IMR-90 (cell line): ENCODE results near the gene TNS3. TPM values are rescaled to one million over a fixed set of nuclear protein-coding genes. Genes with fewer than 3 reads are reported as not detected.

Source experiments
- ATAC-seq: fragments of 200-7000 bp; cut with Tn5 transposase; 2 replicates; pipeline ENCODE4 v1.9.1; 2020; ENCODE audit warnings: low read depth, mild to moderate bottlenecking, moderate library complexity
- BruUV-seq: library from RNA; stranded (reverse); fragments of 400-500 nt; replicated peaks from 2 replicates; lab custom pipeline; 2021; lab: Mats Ljungman, UMichigan
- CTCF ChIA-PET: fragments of 300-600 bp; formaldehyde crosslinking; extraction: SDS; loops from one replicate; lab custom pipeline; 2021; ENCODE audit warnings: antibody characterized with exemption; lab: Yijun Ruan, JAX
- POLR2A ChIA-PET: fragments of 300-600 bp; sonication (Branson Sonifier 250); formaldehyde crosslinking; loops from one replicate; lab custom pipeline; 2022; ENCODE audit warnings: antibody characterized with exemption; ENCODE audit not compliant: unreplicated experiment; lab: Charles Lee
- DNase-seq: peaks from one replicate; pipeline ENCODE4 v3.0.0; 2013
- H2AFZ ChIP-seq: replicated peaks from 2 replicates; pipeline ENCODE3; 2013; ENCODE audit warnings: low read length, mild to moderate bottlenecking; ENCODE audit not compliant: poor library complexity
- H2AK5ac ChIP-seq: 2 replicates; pipeline ENCODE4 v1.6.1; 2013; ENCODE audit warnings: low read depth, low read length, inconsistent platforms
- H2AK9ac ChIP-seq: replicated peaks from 2 replicates; pipeline ENCODE3; 2013; ENCODE audit warnings: mild to moderate bottlenecking, low read depth, low read length, moderate library complexity; ENCODE audit not compliant: poor library complexity
- H2BK120ac ChIP-seq: 2 replicates; pipeline ENCODE4 v1.6.1; 2013; ENCODE audit warnings: low read depth, low read length, inconsistent platforms
- H2BK15ac ChIP-seq: 3 replicates; pipeline ENCODE4 v1.6.1; 2013; ENCODE audit warnings: low read depth, low read length, inconsistent platforms
- H2BK20ac ChIP-seq: 2 replicates; pipeline ENCODE4 v1.6.1; 2013; ENCODE audit warnings: low read depth, mild to moderate bottlenecking, inconsistent platforms, low read length, moderate library complexity
- H2BK5ac ChIP-seq: 2 replicates; pipeline ENCODE4 v1.6.1; 2013; ENCODE audit warnings: mild to moderate bottlenecking, low read depth, low read length, inconsistent platforms; ENCODE audit not compliant: poor library complexity, severe bottlenecking
- H3K14ac ChIP-seq: replicated peaks from 2 replicates; pipeline ENCODE4 v1.6.1; 2013; ENCODE audit warnings: low read depth, low read length, inconsistent platforms
- H3K18ac ChIP-seq: 2 replicates; pipeline ENCODE4 v1.6.1; 2013; ENCODE audit warnings: low read depth, low read length, control low read depth
- H3K23ac ChIP-seq: 2 replicates; pipeline ENCODE4 v1.6.1; 2013; ENCODE audit warnings: low read depth, low read length, inconsistent platforms
- H3K27ac ChIP-seq: 2 replicates; pipeline ENCODE4 v1.5.1; 2013; ENCODE audit warnings: mild to moderate bottlenecking, control low read depth, low read length; ENCODE audit not compliant: insufficient read depth
- H3K27me3 ChIP-seq: 2 replicates; pipeline ENCODE4 v1.6.1; 2013; ENCODE audit warnings: low read length; ENCODE audit not compliant: control insufficient read depth, insufficient read depth
- H3K36me3 ChIP-seq: 2 replicates; pipeline ENCODE4 v1.6.1; 2013; ENCODE audit warnings: low read length, mixed read lengths; ENCODE audit not compliant: control insufficient read depth, insufficient read depth
- H3K4ac ChIP-seq: 2 replicates; pipeline ENCODE4 v1.6.1; 2013; ENCODE audit warnings: low read depth, low read length, inconsistent platforms
- H3K4me1 ChIP-seq: 2 replicates; pipeline ENCODE4 v1.6.1; 2013; ENCODE audit warnings: low read length, mixed read lengths; ENCODE audit not compliant: control insufficient read depth, insufficient read depth
- H3K4me2 ChIP-seq: 2 replicates; pipeline ENCODE4 v1.6.1; 2013; ENCODE audit warnings: low read depth, mild to moderate bottlenecking, control low read depth, low read length, moderate library complexity
- H3K4me3 ChIP-seq: 2 replicates; pipeline ENCODE4 v1.5.1; 2013; ENCODE audit warnings: low read depth, mild to moderate bottlenecking, control low read depth, low read length, moderate library complexity; ENCODE audit not compliant: insufficient read depth
- H3K56ac ChIP-seq: 2 replicates; pipeline ENCODE4 v1.6.1; 2013; ENCODE audit warnings: low read length, inconsistent platforms; ENCODE audit not compliant: insufficient read depth; ENCODE audit errors: extremely low read depth
- H3K79me1 ChIP-seq, 2 experiments: 2 replicates each; pipeline ENCODE4 v1.6.1; 2013; ENCODE audit warnings: low read length in 2 of 2, inconsistent platforms in 1 of 2, low read depth in 1 of 2
- H3K9ac ChIP-seq: 2 replicates; pipeline ENCODE4 v1.6.1; 2013; ENCODE audit warnings: low read depth, low read length, control low read depth
- H3K9me1 ChIP-seq: 2 replicates; pipeline ENCODE4 v1.6.1; 2013; ENCODE audit warnings: low read length, inconsistent platforms; ENCODE audit not compliant: insufficient read depth
- H3K9me3 ChIP-seq: 2 replicates; pipeline ENCODE4 v1.6.1; 2013; ENCODE audit warnings: low read length; ENCODE audit not compliant: control insufficient read depth, insufficient read depth
- H4K20me1 ChIP-seq: 2 replicates; pipeline ENCODE4 v1.6.1; 2013; ENCODE audit warnings: low read length, inconsistent platforms; ENCODE audit not compliant: insufficient read depth
- H4K5ac ChIP-seq: 2 replicates; pipeline ENCODE4 v1.6.1; 2013; ENCODE audit warnings: mild to moderate bottlenecking, low read depth, low read length, control low read depth
- H4K8ac ChIP-seq, 2 experiments: 2 replicates each; pipeline ENCODE4 v1.6.1; 2013; ENCODE audit warnings: low read depth in 2 of 2, low read length in 2 of 2, control low read depth in 1 of 2, inconsistent platforms in 1 of 2
- H4K91ac ChIP-seq: 2 replicates; pipeline ENCODE4 v1.6.1; 2013; ENCODE audit warnings: low read depth, low read length, inconsistent platforms; ENCODE audit not compliant: insufficient read depth
- BHLHE40 ChIP-seq: fragments of 150-350 bp; IDR thresholded peaks from 2 replicates; pipeline ENCODE4 v1.6.1; 2016; ENCODE audit warnings: mild to moderate bottlenecking, low read depth, low read length
- MAZ ChIP-seq: IDR thresholded peaks from 2 replicates; pipeline ENCODE4 v1.6.1; 2012; ENCODE audit warnings: low read depth, mild to moderate bottlenecking, low read length, improper control_type of control experiment, moderate library complexity, borderline replicate concordance
- MXI1 ChIP-seq: IDR thresholded peaks from 2 replicates; pipeline ENCODE4 v1.6.1; 2012; ENCODE audit warnings: low read depth, mild to moderate bottlenecking, low read length, moderate library complexity, borderline replicate concordance
- NFE2L2 ChIP-seq: fragments of 150-350 bp; IDR thresholded peaks from 2 replicates; pipeline ENCODE4 v1.6.1; 2016; ENCODE audit warnings: low read depth, mild to moderate bottlenecking, low read length
- RFX5 ChIP-seq: IDR thresholded peaks from 2 replicates; pipeline ENCODE4 v1.8.0; 2012; ENCODE audit warnings: low read depth, mild to moderate bottlenecking, low read length, moderate library complexity
- WGBS, 2 experiments: methylation state at CpG; one replicate each; pipeline versions ENCODE4 v1.1.5 to v1.1.7; 2013; ENCODE audit warnings: missing lambda C conversion rate in 2 of 2; ENCODE audit not compliant: insufficient read length in 1 of 2; ENCODE audit errors: extremely low coverage in 2 of 2; 5-methylcytosine and 5-hydroxymethylcytosine counted together
- dilution Hi-C: fragments of 300-500 bp; cut with HindIII; formaldehyde crosslinking; loops from one replicate; pipeline ENCODE4 v1.14.3; 2018; ENCODE audit warnings: low sequenced_read_pairs; ENCODE audit not compliant: unreplicated experiment
- in situ Hi-C: fragments of 300-500 bp; cut with MboI; formaldehyde crosslinking; loops from 3 replicates; pipeline ENCODE4 v1.14.3; 2019; ENCODE audit warnings: low sequenced_read_pairs, inconsistent platforms, mixed read lengths
- intact Hi-C: fragments of 100-400 bp; cut with micrococcal nuclease; formaldehyde crosslinking; loops from 2 replicates; pipeline ENCODE4 v1.10.0; 2022
- polyA plus RNA-seq, 3 experiments: library from polyadenylated mRNA; depleted of rRNA; stranded (reverse); fragments of >200 nt; gene quantifications; 2 replicates each; pipeline ENCODE4 v1.2.3, GENCODE V29; 2012; ENCODE audit warnings: low replicate concordance in 1 of 3
- total RNA-seq: library from RNA; depleted of rRNA; stranded (reverse); fragments of >200 nt; gene quantifications from 2 replicates; pipeline ENCODE4 v1.2.3, GENCODE V29; 2012
- TF ChIP-seq, protein P1 (sequence below): fragments of 150-350 bp; IDR thresholded peaks from 2 replicates; pipeline ENCODE4 v1.6.1; 2017; ENCODE audit warnings: mild to moderate bottlenecking, antibody characterized with exemption, low read length, low read depth

The TNS3 gene
- total and polyA plus RNA-seq, 2 of the 4 experiments (the other 2 are of a cell fraction), result 64.3 to 79.2 TPM

- Histone ChIP-seq H2AK9ac (peak overlapping the region; percentile 76), H2BK120ac (peak overlapping the region; percentile 84; the same call in 1 of the 2 replicates), H3K14ac (0 out of 2 replicates have a peak overlapping the region, but pooled peaks have one; percentile 79), H2BK20ac (0 out of 2 replicates have a peak overlapping the region, but pooled peaks have one; percentile 16), H4K20me1 (no peaks in the 10 kb centered on the region; the same call in 1 of the 2 replicates), H3K4ac (peak overlapping the region; percentile 57), H3K4me2 (peak overlapping the region; percentile 74), H3K27ac (peak overlapping the region; percentile 33), H3K79me1 (peaks cover 0 to 4% of the 10 kb centered on the region in 2 experiments; a peak in 1 of 4 replicates), H4K91ac (peak overlapping the region; percentile 19; the same call in 1 of the 2 replicates), H3K36me3 (no peaks in the 10 kb centered on the region), H3K9ac (peak overlapping the region; percentile 50), H3K23ac (peak overlapping the region; percentile 14; the same call in 1 of the 2 replicates), H3K9me1 (peaks cover 4% of the 10 kb centered on the region; the same call in 1 of the 2 replicates), H2AFZ (peak overlapping the region; percentile 98), H2BK15ac (0 out of 3 replicates have a peak overlapping the region, but pooled peaks have one; percentile 9), H4K5ac (0 out of 2 replicates have a peak overlapping the region, but pooled peaks have one; percentile 19), H3K4me3 (peak overlapping the region; percentile 76), H2BK5ac (peak overlapping the region; percentile 25), H3K9me3 (no peaks in the 10 kb centered on the region), H4K8ac (peak overlapping the region; percentile 3 to 91; a peak in 2 of 4 replicates), H3K27me3 (0 out of 2 replicates have a peak, but pooled peaks cover under 1% of the 10 kb centered on the region), H3K56ac (peak overlapping the region; percentile 16; the same call in 1 of the 2 replicates), H3K4me1 (peaks cover 6% of the 10 kb centered on the region), H2AK5ac (no peak overlapping the region), H3K18ac (no peak overlapping the region)
- intact Hi-C loops, result loop anchor here (2.0 kb wide), 1 partner anchor 1331 kb away; no protein-coding TSS in a partner anchor
- peak; percentile 78 for DNase-seq
- dilution Hi-C loops, result no loop called here
- POLR2A ChIA-PET, result no interaction called here
- in situ Hi-C loops, result loop anchor here (25.0 kb wide), 1 partner anchor 859 kb away; no protein-coding TSS in a partner anchor
- WGBS, 2 experiments, result 8% methylated on average over 9 of the region's 14 CpGs; no CpG with 5 or more reads in 1 of the 2 experiments
- no TSS peak for BruUV-seq
- TF ChIP-seq, protein P1, sequence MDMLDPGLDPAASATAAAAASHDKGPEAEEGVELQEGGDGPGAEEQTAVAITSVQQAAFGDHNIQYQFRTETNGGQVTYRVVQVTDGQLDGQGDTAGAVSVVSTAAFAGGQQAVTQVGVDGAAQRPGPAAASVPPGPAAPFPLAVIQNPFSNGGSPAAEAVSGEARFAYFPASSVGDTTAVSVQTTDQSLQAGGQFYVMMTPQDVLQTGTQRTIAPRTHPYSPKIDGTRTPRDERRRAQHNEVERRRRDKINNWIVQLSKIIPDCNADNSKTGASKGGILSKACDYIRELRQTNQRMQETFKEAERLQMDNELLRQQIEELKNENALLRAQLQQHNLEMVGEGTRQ, result no peak
- TF ChIP-seq BHLHE40, result peak; percentile 54
- TF ChIP-seq MAZ, result no peak
- no peak for TF ChIP-seq NFE2L2
- no peak for TF ChIP-seq RFX5
- TF ChIP-seq MXI1, result 0 out of 2 replicates have a peak, but pooled peaks have one; percentile 38
- ATAC-seq, result peak; percentile 72
- CTCF ChIA-PET, result interaction anchor here (1.4 to 1.5 kb wide), 2 partner anchors 12 to 80 kb away, joined by 4 to 13 read pairs; no protein-coding TSS in a partner anchor
Measured at GRCh38 chr7:47253650-47254080, 328.2 kb downstream of the TNS3 start.
